HepG2 (cell line): ENCODE data around the gene RNH1. TPM values are rescaled to one million over a fixed set of nuclear protein-coding genes. Genes with fewer than 3 reads are reported as not detected.

Experiments
- ATAC-seq: fragments of 200-7000 bp; cut with Tn5 transposase; 3 replicates; pipeline ENCODE4 v1.9.1; 2020; ENCODE audit warnings: mild to moderate bottlenecking, moderate library complexity
- BruUV-seq: library from RNA; stranded (reverse); fragments of 400-500 nt; replicated peaks from 2 replicates; lab custom pipeline; 2021; lab: Mats Ljungman, UMichigan
- CTCF ChIA-PET: fragments of 300-600 bp; formaldehyde crosslinking; extraction: SDS; loops from one replicate; lab custom pipeline; 2021; ENCODE audit warnings: low total read pairs, inconsistent platforms, low intra/inter-chr PET ratio; lab: Yijun Ruan, JAX
- POLR2A ChIA-PET: fragments of 350-600 bp; sonication (Branson Sonifier 250); formaldehyde crosslinking; loops from one replicate; lab custom pipeline; 2020; ENCODE audit warnings: antibody characterized with exemption, inconsistent platforms; lab: Yijun Ruan, JAX
- DNase-seq: peaks from one replicate; pipeline ENCODE4 v3.0.0-alpha.2; 2015; ENCODE audit warnings: low spot score
- FAIRE-seq: peaks from 3 replicates; lab custom pipeline; 2011; peaks lifted over from hg19 to GRCh38; lab: Jason Lieb, UNC
- H2AFZ ChIP-seq: one replicate; pipeline ENCODE4 v1.6.1; 2011; ENCODE audit warnings: low read length, inconsistent platforms
- H3K27ac ChIP-seq: fragments of 300-600 bp; 3 replicates; pipeline ENCODE4 v1.8.0; 2011; ENCODE audit warnings: mixed run types, mild to moderate bottlenecking, mixed read lengths, low read length, inconsistent platforms; ENCODE audit not compliant: insufficient read depth; ENCODE audit errors: extremely low read length
- H3K27me3 ChIP-seq, 2 experiments: fragments of 200-600 bp in 1 of 2; 2 replicates in 1 of 2; 3 replicates in 1 of 2; pipeline versions ENCODE4 v1.6.0 to v1.8.0; 2011; ENCODE audit warnings: low read length in 2 of 2, mild to moderate bottlenecking in 2 of 2, moderate library complexity in 2 of 2, inconsistent platforms in 1 of 2; ENCODE audit not compliant: insufficient read depth in 2 of 2, control insufficient read depth in 1 of 2
- H3K36me3 ChIP-seq, 2 experiments: fragments of 200-600 bp in 1 of 2; replicated peaks in 1 of 2; 2 replicates in 1 of 2; 3 replicates in 1 of 2; pipeline versions ENCODE4 v1.5.1 to v1.8.0; 2011; ENCODE audit warnings: low read length in 2 of 2, inconsistent platforms in 1 of 2; ENCODE audit not compliant: insufficient read depth in 2 of 2, control insufficient read depth in 1 of 2
- H3K4me1 ChIP-seq: 2 replicates; pipeline ENCODE4 v1.5.1; 2012; ENCODE audit warnings: low read length, inconsistent platforms; ENCODE audit not compliant: insufficient read depth
- H3K4me2 ChIP-seq: 2 replicates; pipeline ENCODE4 v1.6.0; 2011; ENCODE audit warnings: low read depth, low read length, inconsistent platforms
- H3K4me3 ChIP-seq, 3 experiments: fragments of 200-600 bp in 1 of 3; sonication (generic), shearing (Covaris generic) in 1 of 3; replicated peaks in 1 of 3; 2 replicates each; pipeline ENCODE4 v1.5.1; 2011 to 2016; ENCODE audit warnings: low read length in 3 of 3, inconsistent platforms in 2 of 3, low read depth in 2 of 3, mild to moderate bottlenecking in 2 of 3, control low read depth in 1 of 3, mixed read lengths in 1 of 3; ENCODE audit not compliant: insufficient read depth in 1 of 3
- H3K79me2 ChIP-seq: one replicate; pipeline ENCODE4 v1.6.1; 2011; ENCODE audit warnings: low read length, inconsistent platforms; ENCODE audit not compliant: insufficient read depth
- H3K9ac ChIP-seq: 2 replicates; pipeline ENCODE4 v1.6.0; 2011; ENCODE audit warnings: mild to moderate bottlenecking, low read depth, low read length, inconsistent platforms; ENCODE audit not compliant: insufficient read depth
- H3K9me3 ChIP-seq: 2 replicates; pipeline ENCODE4 v1.5.1; 2012; ENCODE audit warnings: mild to moderate bottlenecking, low read length
- H4K20me1 ChIP-seq: 2 replicates; pipeline ENCODE4 v1.6.0; 2011; ENCODE audit warnings: inconsistent platforms, mild to moderate bottlenecking, low read length, moderate library complexity; ENCODE audit not compliant: insufficient read depth
- GPN1 ChIP-seq: sonication (generic); formaldehyde crosslinking; IDR thresholded peaks from 2 replicates; pipeline ENCODE4 v1.5.1; 2020; ENCODE audit warnings: missing genetic modification reagents, borderline replicate concordance
- TFDP1 ChIP-seq: IDR thresholded peaks from 2 replicates; pipeline ENCODE4 v1.6.1; 2016; ENCODE audit warnings: missing compliant biosample characterization, missing genetic modification reagents, borderline replicate concordance
- ZBTB25 ChIP-seq: IDR thresholded peaks from 2 replicates; pipeline ENCODE4 v1.6.1; 2018; ENCODE audit warnings: missing genetic modification reagents
- ZNF34 ChIP-seq: sonication (generic); formaldehyde crosslinking; IDR thresholded peaks from 2 replicates; pipeline ENCODE4 v1.4.0; 2020; ENCODE audit warnings: mild to moderate bottlenecking, missing genetic modification reagents, borderline replicate concordance
- ZNF556 ChIP-seq: sonication (generic); formaldehyde crosslinking; IDR thresholded peaks from 2 replicates; pipeline ENCODE4 v1.4.0; 2020; ENCODE audit warnings: mild to moderate bottlenecking, missing genetic modification reagents, borderline replicate concordance
- ZNF580 ChIP-seq: IDR thresholded peaks from 2 replicates; pipeline ENCODE4 v1.6.1; 2016; ENCODE audit warnings: low read depth, borderline replicate concordance
- ZNF775 ChIP-seq: sonication (generic); formaldehyde crosslinking; IDR thresholded peaks from 2 replicates; pipeline ENCODE4 v1.4.0; 2020; ENCODE audit warnings: missing genetic modification reagents, mild to moderate bottlenecking, moderate library complexity, borderline replicate concordance
- ZNF891 ChIP-seq: sonication (generic); formaldehyde crosslinking; IDR thresholded peaks from 2 replicates; pipeline ENCODE4 v1.5.0; 2020; ENCODE audit warnings: mild to moderate bottlenecking, missing genetic modification reagents
- WGBS: methylation state at CpG from one replicate; pipeline ENCODE4 v1.1.6; 2017; ENCODE audit warnings: low lambda C conversion rate; 5-methylcytosine and 5-hydroxymethylcytosine counted together
- in situ Hi-C: cut with HindIII; loops from 2 replicates; pipeline ENCODE4 v1.10.0; 2017; ENCODE audit warnings: low pct_unique_long_range_greater_than_20kb; ENCODE audit not compliant: extremely low pct_ligation_motif_present
- intact Hi-C: fragments of 100-400 bp; cut with micrococcal nuclease; formaldehyde crosslinking; loops from one replicate; pipeline ENCODE4 v1.10.0; 2022; ENCODE audit not compliant: unreplicated experiment
- polyA plus RNA-seq, 8 experiments: library from polyadenylated mRNA; depleted of rRNA in 3 of 8; stranded (reverse) in 7 of 8; unstranded in 1 of 8; fragments of >200 nt; fragmentation: Illumina TruSeq in 4 of 8; extraction: Trizol in 4 of 8; gene quantifications; 2 replicates each; pipeline versions ENCODE4 v1.2.1 to v1.2.3, GENCODE V29; 2011 to 2016; ENCODE audit warnings: low read depth in 4 of 8, missing spikeins in 1 of 8, mixed read lengths in 1 of 8; ENCODE audit not compliant: insufficient read depth in 1 of 8
- total RNA-seq, 5 experiments: library from RNA; depleted of rRNA; stranded (reverse); fragments of >200 nt; fragmentation: Illumina TruSeq; extraction: Trizol; gene quantifications; 2 replicates each; pipeline ENCODE4 v1.2.3, GENCODE V29; 2016; ENCODE audit warnings: low read depth in 1 of 5
- TF ChIP-seq, protein P1 (sequence below): sonication (generic); formaldehyde crosslinking; IDR thresholded peaks from 2 replicates; pipeline ENCODE4 v1.4.0; 2020; ENCODE audit warnings: missing genetic modification reagents, borderline replicate concordance

RNH1 gene
- total and polyA plus RNA-seq, 2 of the 13 experiments (the other 11 are each of a cell fraction or from before 2014, with no cell fraction given): 36.0 to 74.1 TPM

- TF ChIP-seq ZNF580 (CRISPR knock-in tag): no peak
- no peak for TF ChIP-seq ZNF556 (CRISPR knock-in tag)
Measured at GRCh38 chr11:496834-497564, 10.0 kb downstream of the RNH1 start (continued).

DNA sequence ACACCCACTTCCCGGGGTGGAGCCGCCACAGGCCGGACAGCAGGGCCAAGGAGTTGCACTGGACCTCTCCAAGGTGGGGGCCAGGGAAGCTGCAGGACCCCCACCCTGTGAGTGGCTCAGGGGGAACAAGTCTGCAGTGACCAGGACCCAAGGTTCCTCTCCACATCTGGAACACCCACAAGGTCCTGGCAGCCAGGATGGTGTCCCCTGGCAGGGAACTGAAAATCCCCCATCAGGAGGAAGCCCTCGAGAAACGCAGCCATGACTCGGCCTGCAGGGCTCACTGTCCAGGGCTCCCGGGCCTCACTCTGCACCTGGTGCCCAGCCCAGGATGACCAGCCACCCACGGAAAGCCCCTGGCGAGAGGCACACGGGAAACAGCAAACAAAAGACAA, 11.5 kb downstream of the RNH1 start:
- in situ Hi-C loops: no loop called here
- BruUV-seq: no TSS peak

More for the DNA sequence above, 11.5 kb downstream of the RNH1 start:
- Histone ChIP-seq H2AFZ (no peak overlapping the region), H3K9ac (no peak overlapping the region), H3K27ac (no peak overlapping the region), H3K79me2 (no peaks in the 10 kb centered on the region), H3K9me3 (no peaks in the 10 kb centered on the region), H3K4me2 (no peak overlapping the region), H3K36me3 (peaks cover 38 to 51% of the 10 kb centered on the region in 2 experiments), H3K27me3 (no peaks in the 10 kb centered on the region), H3K4me1 (no peaks in the 10 kb centered on the region), H3K4me3 (no peak overlapping the region), H4K20me1 (no peaks in the 10 kb centered on the region)
- ATAC-seq: no peak
- CTCF ChIA-PET: no interaction called here
- TF ChIP-seq ZNF775: no peak
- no peak for TF ChIP-seq GPN1 (CRISPR knock-in tag)
- TF ChIP-seq, protein P1, sequence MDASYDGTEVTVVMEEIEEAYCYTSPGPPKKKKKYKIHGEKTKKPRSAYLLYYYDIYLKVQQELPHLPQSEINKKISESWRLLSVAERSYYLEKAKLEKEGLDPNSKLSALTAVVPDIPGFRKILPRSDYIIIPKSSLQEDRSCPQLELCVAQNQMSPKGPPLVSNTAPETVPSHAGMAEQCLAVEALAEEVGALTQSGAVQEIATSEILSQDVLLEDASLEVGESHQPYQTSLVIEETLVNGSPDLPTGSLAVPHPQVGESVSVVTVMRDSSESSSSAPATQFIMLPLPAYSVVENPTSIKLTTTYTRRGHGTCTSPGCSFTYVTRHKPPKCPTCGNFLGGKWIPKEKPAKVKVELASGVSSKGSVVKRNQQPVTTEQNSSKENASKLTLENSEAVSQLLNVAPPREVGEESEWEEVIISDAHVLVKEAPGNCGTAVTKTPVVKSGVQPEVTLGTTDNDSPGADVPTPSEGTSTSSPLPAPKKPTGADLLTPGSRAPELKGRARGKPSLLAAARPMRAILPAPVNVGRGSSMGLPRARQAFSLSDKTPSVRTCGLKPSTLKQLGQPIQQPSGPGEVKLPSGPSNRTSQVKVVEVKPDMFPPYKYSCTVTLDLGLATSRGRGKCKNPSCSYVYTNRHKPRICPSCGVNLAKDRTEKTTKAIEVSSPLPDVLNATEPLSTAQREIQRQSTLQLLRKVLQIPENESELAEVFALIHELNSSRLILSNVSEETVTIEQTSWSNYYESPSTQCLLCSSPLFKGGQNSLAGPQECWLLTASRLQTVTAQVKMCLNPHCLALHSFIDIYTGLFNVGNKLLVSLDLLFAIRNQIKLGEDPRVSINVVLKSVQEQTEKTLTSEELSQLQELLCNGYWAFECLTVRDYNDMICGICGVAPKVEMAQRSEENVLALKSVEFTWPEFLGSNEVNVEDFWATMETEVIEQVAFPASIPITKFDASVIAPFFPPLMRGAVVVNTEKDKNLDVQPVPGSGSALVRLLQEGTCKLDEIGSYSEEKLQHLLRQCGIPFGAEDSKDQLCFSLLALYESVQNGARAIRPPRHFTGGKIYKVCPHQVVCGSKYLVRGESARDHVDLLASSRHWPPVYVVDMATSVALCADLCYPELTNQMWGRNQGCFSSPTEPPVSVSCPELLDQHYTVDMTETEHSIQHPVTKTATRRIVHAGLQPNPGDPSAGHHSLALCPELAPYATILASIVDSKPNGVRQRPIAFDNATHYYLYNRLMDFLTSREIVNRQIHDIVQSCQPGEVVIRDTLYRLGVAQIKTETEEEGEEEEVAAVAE (CRISPR knock-in tag): no peak
- TF ChIP-seq TFDP1: no peak
- TF ChIP-seq ZBTB25 (CRISPR knock-in tag): no peak
- no peak for TF ChIP-seq ZNF34
- no peak for TF ChIP-seq ZNF891
- no peak for DNase-seq
- WGBS: 95% methylated on average over 10 of the region's 10 CpGs
- FAIRE-seq: no peak
- POLR2A ChIA-PET: no interaction called here
- intact Hi-C loops: no loop called here
